GM18519 (cell line): ENCODE measurements around the gene CYB5R2.

Source experiments
- ATAC-seq: cut with Tn5 transposase; IDR thresholded peaks from one replicate; pipeline ENCODE4 v1.9.1; 2021; ENCODE audit warnings: mild to moderate bottlenecking, moderate library complexity; ENCODE audit not compliant: unreplicated experiment, low FRiP score

The CYB5R2 gene

DNA sequence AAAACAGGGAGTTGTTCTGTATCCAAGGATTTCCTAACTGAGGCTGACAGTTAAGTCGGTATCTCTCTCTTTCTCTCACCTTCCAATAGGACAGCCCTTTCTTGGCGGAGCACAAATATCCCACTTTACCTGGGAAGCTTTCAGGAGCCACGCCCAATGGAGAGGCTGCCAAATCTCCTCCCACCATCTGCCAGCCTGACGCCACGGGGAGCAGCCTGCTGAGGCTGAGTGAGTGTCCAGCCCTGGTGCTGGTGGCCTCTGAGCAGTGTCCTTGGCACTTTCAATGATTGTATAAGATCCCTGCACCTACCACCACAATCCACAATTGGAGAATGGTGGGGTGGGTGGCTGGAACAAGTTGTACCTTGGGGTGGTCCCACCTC is 33.7 kb downstream of the CYB5R2 start:
- no peak for ATAC-seq

DNA sequence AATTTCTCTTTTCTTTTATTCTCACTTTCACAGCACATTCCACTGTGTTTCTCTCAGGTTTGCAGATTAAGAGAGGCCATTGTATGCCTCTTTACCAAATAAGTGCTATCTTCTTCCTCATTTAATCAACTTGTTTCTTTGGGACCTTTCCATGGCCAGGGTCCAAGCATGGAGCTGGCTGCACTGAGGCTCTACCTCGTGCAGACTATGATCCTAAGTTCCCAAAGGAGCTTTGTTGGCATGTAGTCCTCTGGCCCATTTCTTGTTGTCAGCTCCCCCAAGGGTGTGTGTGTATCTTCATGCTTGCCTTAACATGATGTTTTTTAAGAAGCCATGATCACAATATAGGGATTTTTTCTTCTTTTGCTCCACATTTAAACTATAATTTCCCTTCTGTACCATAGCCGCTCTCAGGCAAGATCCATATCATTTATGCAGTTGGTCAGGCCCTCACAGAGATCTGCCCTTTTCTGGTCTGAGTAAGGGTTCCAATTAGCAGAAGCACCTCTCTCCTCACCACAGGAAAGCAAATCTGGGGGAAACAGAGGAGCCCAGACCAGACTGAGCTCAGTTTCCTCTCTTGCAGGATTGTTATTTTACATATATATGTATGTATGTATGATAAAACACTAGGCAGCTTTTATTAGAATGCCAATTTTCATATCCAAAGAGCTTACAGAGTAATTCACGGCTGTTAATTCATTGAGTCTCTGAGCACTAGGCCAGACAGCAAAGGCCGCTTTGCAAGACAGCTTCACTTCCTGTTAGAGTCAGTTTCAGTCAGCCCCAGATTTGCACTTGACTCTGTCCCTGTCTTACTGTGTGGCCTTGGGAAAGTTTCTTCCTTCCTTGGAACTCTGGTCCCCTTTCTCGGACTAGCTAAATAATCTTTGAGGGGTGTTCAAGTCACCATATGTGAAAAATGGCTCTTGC is 34.3 kb downstream of the CYB5R2 start:
- ATAC-seq: peak; percentile 60

DNA sequence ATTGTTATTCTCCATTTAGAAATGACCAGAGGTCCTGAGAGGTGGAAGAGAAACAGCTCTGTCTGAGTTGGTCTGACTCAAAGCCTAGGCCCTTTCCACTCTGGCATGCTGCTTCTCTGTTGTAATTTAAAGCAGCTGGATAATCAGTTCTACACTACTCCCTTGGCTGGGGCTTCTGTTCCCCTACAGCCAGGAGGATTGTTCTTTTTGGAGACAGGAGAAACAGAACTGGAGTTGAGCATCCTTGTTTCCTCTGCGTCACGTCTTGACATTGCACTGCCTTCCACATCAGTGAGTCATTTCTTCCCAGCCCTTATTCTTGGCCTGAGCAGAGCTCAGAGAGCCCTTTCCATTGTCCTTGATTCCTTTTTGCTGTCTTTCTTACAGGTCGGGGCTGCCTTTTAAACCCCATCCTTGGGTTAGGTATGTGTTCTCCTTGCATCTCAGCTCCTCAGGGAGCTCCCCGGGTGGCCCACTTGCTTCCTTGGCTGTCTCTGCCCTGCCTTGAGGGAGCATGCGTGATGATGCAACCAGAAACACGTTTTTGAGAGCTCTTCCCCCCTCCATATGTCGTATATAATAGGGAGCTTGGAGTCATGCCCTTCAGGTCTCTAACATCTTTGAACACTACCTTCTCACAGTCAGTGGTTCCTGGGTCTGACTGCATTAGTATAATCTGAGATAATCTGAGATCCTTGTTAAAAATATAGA is 35.7 kb downstream of the CYB5R2 start:
- no peak for ATAC-seq

DNA sequence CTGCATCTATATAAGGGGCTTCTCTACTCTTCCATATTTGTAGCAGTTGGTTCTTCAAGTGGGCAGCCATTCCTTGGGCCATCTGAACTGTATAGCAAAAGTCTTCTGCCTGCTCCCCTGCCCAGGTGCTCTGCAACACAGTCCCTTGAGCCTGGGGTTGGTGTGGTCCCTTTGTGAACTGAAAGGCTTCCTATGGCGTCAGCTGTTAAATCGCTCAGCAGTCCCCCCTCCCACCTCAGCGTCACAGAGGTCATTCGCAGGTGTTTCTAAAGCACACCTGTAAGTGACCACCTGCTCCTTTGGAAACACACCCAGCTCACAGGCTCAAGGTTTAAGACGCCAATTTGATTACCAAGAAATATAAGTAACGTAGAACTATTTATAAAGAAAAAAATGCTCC is 37.0 kb downstream of the CYB5R2 start:
- ATAC-seq: no peak

DNA sequence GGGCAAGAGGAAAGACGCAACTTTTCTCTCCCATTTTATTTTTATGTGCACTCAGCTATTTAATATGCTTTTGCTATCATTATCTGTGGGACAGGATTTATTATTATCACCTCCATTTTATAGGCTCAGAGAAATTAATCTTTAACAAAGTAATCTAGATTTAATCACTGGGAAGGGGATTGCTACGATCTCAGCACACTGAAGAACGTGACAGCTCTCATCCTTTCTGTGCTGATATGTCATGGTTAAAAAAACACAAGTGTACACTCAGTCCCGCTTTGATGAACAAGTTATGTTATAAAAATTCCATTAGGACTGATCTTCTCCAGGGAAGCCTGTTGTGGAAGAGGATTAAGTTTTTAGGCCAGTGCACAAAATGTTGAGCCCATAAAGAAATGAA is 37.6 kb downstream of the CYB5R2 start:
- no peak for ATAC-seq

DNA sequence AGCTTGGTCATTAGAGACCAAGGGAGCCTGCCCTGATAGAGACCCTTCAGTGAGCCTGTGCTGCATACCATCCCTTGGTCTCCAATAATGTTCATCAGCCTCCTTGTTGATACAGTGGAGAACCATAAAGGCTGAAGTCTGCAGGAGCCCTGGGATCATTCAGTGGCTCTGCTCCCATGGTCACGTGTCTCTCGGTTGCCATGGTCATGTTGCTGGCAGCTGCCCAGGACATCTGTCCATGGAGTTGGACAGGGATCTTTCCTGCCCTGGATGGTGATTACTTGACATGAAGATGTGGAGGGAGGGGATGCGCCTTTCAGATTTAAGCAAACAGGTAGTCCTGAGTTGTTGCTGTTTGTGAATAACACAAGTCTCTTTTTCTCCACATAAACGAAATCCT is 38.2 kb downstream of the CYB5R2 start:
- no peak for ATAC-seq

DNA sequence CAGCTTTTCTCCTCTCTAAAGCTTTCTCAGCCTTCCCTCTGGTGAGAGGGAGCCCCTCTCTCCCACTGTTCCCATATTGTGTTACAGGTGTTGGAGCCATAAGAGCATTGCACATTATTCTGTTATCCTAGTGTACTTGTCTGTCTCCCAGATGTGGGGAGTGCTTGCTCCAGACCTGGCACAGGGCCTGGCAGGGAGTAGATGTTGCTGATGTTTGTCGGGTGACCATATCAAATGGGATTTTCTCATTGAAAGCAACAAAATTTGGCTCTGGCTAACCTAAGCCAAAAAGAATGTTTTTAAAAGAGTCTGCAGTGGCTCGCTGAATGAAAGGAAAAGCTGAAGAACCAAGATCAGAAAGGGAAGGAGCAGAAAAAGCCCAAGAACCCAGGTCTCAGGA is 41.1 kb downstream of the CYB5R2 start:
- no peak for ATAC-seq

DNA sequence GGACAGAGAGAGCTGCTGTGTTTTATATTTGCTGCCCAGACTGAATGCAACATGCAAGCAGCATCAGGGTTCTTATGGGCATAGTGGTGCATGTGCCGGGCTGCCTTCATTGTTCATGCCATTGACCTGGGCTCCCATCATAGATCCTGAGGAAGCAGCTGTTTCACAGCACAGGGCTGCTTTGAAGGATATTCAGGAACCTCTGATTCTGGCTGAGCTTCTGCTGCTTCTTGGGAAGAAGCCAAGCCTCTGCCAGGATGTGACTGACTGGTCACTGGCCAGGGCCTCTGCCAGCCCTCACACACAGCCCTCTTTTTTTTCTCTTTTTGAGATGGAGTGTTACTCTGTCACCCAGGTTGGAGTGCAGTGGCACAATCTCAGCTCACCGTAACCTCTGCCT is 43.3 kb downstream of the CYB5R2 start:
- ATAC-seq: no peak

DNA sequence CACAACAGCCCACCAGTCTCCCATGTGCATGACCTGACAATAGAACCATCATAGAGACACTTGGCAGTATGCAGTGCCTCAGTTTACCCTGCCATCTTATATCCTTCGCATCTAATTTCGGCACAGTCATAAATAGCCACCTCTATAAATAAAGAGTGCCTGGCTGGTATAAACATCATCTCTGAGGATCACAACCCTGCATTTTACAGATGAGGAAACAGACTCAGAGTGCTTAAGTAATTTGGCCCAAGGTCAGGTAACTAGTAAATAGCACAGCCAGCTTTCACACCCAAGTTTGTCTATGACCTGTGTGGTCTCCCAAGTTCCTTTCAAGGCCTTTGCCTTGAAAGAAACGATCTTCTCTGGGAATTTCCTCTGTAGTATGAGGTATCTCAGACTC is 44.6 kb downstream of the CYB5R2 start:
- no peak for ATAC-seq

DNA sequence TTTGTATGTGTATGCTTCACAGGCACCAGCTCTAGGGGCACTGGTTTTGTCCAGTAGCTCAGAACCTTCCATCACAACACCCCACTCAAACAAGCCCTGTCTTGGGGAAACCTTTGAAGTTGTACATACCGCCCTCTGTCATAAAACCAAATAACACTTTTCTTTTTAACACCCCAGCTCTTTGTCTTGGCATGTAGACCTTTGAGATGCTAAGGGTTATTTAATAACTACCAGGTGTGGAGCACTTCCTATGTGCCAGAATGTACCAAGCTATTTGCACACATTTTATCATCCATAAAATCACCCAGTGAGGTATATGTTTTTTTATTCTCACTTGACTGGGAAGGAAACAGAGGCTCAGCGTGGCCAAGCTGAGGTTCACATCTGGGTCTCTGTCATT is 50.6 kb downstream of the CYB5R2 start:
- no peak for ATAC-seq

DNA sequence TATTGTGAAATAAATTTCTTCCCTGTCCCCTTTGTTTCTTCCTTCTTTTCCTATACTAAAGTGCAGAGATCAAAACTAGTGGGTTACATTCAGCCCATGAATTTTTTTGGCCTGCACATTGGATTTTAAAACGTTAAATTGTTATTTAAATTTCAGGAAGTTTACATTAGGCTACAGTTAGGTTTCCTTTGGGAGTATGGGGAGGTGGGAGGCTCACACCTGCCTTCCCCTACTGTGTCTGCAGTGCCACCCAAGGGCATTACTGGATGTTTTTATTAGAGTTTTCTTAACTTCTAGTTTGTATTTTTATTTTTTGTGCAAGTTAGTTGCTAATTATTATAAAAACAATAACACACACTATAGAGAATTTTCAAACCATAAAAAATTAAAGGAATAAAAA is 51.7 kb downstream of the CYB5R2 start:
- ATAC-seq: no peak

DNA sequence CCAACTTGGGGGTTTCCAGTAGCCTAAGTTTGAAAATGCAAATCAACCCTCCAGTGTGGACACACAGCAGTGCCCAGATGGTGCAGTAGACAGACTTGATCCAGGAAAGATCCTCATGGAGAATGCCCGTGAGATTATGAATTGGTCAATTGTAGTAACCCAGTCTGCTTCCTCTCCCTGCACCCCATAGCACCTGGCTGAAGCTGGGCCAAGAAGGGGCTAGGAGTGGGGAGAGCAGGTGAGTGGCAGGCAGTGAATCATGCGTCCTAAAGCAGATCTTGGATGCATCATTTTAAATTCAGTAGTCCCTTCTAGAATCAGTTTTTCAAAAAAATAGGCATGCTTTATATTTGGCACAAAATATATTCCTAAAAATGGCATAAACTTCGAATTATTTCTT is 52.2 kb downstream of the CYB5R2 start:
- ATAC-seq: no peak

DNA sequence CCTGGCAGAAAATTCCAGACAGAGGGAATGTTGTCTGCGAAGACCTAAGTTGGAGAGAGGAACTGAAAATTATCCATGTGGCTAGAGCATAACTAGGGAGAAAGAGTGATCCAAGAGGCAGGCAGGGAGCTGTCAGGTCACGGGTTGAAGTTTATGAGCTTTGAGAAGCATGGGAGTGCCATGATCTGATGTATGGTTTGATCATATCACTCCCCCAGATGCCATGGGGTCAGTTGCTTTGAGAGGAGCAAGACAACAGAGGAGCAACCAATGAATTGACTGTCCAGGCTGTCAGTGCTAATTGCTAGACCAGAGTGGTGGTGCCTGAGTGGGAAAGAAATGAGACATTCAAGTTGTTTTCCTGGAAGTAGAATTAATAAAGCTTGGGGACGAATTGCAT is 54.0 kb downstream of the CYB5R2 start:
- ATAC-seq: no peak

DNA sequence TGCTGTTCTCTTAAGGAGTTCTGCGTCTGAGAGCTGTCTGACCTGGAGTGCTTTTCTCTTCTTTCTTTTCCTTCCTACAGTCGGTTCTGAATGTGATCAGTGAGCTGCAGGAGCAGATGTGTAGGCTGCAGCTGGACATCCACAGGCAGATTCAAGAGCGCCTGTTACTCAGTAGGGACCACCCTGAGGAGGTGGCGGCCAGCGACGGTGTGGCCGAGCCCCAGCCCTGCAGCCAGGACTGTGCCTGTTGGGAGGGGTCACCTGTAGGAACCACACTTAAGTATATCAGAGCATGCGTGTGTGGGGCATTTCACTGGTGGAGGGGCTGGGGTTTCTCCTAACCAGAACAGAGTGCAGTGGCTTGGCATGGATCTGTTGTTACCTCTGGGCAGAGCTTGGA is 56.3 kb downstream of the CYB5R2 start:
- ATAC-seq: no peak
